HG03066 (cell line): ENCODE data around the gene GOPC.

Source experiments
- ATAC-seq: cut with Tn5 transposase; IDR thresholded peaks from one replicate; pipeline ENCODE4 v1.9.1; 2021; ENCODE audit warnings: low read depth; ENCODE audit not compliant: unreplicated experiment

GOPC gene

DNA sequence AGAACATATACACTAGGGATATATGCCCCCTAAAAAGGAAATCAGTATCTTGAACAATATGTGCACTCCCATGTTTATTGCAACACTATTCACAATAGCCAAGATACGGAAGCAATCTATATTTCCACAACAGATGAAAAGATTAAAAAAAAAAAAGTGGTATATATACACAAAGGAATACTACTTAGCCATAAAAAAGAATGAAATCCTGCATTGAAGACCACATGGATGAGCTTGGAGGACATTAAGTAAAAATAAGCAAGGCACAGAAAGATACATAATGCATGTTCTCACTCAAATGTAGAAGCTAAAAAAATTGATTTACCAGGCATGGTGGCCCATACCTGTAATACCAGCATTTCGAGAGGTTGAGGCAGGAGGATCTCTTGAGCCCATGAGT is 4.6 kb downstream of the GOPC start:
- no peak for ATAC-seq

DNA sequence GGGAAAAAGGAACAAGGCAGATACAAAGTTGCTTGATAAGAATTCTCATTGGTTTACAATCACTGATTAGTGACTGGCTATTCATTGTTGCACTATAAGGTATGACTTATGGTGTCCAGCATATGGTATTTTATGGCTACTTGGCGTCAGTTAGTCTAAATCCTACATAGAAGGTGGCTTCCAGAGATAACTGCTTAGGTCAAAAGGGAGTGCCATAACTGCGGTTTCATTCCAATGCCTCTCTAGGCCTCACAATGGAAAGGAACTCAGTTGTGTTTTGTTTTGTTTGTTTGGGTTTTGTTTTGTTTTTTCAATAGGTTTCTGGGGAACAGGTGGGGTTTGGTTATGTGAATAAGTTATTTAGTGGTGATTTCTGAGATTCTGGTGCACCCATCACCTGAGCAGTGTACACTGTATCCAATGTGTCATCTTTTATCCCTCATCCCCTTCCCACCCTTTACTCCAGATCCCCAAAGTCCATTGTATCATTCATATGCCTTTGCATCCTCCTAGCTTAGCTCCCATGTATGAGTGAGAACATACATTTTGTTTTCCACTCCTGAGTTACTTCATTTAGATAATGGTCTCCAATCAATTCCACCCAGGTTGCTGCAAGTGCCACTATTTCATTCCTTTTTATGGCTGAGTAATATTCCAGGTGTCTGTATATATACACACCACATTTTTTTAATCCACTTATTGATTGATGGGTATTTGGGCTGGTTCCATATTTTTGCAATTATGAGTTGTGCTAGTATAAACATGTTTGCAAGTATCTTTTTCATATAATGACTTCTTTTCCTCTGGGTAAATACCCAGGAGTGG is 7.0 kb downstream of the GOPC start:
- ATAC-seq: no peak

- ATAC-seq: no peak
These were observed 9.1 kb downstream of the GOPC start for GRCh38 chr6:117592983-117593759.

DNA sequence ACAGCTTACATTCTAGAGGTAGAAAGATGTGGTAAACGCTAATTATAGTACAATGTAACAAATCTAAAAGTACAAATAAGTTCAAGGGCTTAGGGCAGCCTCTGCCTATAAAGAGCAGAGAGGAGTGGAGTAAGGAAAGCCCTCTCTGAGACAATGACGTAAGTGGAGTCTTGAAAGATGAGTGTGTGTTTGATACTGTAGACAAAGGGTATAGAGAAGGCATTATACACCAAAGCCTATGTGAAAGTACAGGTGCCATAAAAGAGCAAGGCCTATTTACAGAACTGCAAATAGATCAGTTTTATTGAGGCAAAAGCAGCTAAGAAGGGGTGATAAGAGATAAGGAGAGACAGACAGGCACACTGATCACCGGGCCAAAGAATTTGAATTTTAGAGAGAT is 10.9 kb downstream of the GOPC start:
- no peak for ATAC-seq

DNA sequence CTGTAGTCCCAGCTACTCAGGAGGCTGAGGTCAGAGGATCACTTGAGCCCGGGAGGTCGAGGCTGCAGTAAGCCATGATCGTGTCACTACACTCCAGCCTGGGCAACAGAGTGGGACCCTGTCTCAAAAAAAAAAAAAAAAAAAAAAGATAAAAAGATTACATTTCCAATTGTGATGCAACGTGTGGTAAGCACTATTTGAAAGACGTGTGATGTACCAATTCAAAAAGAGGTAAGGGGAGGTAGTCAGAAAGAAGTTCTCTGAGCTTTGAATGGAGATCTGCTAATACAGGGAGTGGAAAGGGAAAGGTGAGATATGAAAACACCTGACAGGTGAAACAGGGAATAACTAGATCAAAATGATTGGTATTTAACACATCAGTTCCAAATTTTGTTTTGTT is 11.9 kb downstream of the GOPC start:
- no peak for ATAC-seq

DNA sequence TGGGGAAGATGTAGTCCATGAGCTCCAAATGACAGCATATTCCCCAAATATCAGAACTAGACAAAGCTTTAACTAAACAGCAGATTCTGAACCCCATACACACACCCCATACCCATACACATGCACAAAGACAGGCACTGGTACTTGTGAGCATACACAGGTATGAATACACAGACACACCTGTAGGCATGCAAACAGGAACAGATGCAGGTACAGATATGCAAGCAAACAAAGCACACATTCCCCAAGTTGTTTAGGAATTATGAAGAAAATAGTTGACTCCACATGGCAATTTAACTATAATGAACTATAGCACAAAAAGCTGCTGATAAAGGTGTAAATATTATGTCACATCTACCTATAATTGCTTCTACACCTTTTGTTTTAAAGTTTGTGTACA is 16.7 kb downstream of the GOPC start:
- no peak for ATAC-seq

- ATAC-seq: no peak
These were observed 28.1 kb downstream of the GOPC start for GRCh38 chr6:117574198-117574597.

- no peak for ATAC-seq
These were observed 29.2 kb downstream of the GOPC start for GRCh38 chr6:117573006-117573680.

GRCh38 chr6:117568831-117569410 is 33.4 kb downstream of the GOPC start:
- no peak for ATAC-seq

- ATAC-seq: no peak
These were observed 34.1 kb downstream of the GOPC start for GRCh38 chr6:117568247-117568646.

- ATAC-seq: no peak
These were observed 37.6 kb downstream of the GOPC start for GRCh38 chr6:117564681-117565080.

DNA sequence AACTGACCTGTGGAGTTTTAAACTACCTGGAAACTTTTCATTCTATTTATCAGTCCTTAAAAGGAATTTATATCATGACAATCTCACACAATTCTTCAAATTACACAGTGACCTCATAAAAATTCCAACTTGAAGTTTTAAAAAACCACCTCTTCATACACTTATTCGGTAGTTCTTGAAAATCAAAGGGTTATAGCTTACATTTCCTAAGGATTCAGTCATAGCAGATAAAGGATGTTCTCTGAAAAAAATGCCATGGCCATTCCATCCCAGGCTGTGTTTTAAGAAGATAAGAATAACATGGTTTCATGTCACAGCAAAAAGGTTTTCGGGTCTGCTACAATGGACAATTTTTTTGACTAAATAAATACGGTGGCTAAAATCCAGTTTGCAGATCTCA is 41.2 kb downstream of the GOPC start:
- no peak for ATAC-seq

DNA sequence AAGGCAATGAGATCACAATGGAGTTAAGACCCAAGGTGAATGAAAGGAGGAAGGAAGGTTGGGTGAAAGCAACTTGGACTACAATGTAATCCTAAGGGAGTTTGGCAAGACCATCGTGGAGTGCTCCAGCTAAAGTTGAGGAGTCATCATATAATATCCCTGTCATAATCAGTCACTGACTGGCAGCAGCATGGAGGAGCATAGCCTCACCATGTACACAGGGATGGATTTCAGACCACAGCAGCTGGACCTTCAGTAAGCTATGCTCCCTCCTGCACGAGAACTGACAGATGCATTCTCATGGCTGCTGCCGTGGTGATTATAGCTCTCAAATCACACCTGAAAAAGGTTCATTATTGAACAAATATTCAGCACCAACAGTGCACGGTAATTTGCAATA is 43.0 kb downstream of the GOPC start:
- ATAC-seq: no peak

DNA sequence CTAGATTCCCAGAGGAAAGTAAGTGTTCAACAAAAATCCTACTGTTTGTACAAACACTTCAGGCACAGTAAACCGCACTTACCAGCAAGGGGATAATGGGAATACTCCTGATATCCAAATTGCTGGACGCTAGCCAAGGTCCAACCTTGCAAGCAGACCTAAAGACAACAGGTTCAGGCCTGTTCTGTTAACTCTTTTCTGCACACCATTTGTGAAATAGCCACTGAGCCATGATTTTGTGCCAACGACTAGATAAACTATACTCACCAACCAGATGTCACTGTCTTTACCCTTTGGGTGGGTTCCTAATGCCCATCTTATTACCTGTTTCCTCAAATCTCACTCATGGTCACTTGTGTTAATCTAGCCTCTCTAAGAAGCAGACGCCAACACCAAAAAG is 43.5 kb downstream of the GOPC start:
- no peak for ATAC-seq

GRCh38 chr6:117557951-117558350 is 44.4 kb downstream of the GOPC start:
- no peak for ATAC-seq

DNA sequence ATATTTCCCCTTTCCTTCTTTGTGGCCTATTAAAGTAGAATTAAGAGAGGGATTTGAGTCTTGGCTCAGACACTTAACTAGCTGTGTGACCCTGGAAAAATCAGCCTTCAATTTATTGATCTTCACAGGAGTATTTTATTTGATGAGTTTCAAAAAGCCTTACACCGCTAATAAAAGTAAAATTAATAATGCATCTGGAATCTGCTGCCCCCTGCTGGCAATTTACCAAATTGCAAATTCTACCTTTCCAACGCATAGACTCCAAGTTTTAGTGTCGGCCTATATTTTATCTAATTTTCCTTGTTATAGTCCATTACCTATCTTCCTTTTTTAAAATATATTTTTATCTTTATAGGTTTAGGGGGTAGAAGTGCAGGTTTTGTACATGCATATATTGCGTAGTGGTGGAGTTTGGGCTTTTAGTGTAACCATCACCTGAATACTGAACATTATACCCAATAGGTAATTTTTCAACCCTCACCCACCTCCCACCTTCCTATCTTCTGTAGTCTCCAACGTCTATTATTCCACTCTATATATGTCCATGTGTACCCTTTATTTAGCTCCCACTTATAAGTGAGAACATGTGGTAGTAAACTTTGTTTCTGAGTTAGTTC is 46.3 kb downstream of the GOPC start:
- no peak for ATAC-seq

GRCh38 chr6:117555262-117555849 is 47.0 kb downstream of the GOPC start:
- ATAC-seq: no peak

DNA sequence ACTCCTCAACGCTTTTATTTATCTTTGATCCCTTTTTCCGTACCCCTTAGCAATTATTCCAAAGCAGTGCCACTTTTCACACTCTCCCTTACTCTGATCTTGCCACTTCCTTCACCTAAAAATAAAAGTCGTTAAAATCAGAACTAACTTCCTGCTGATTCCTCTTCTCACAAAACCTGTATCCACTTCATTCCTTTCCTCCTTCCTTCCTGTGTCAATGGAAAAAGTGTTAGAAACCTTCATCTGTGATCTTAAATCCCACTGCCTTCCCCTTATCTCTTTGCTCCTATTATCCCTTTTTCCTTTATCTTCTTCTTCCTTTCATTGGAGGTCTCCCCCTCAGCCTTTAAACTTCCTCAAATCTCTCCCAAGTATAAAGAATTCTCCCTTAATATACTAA is 49.2 kb downstream of the GOPC start:
- no peak for ATAC-seq

DNA sequence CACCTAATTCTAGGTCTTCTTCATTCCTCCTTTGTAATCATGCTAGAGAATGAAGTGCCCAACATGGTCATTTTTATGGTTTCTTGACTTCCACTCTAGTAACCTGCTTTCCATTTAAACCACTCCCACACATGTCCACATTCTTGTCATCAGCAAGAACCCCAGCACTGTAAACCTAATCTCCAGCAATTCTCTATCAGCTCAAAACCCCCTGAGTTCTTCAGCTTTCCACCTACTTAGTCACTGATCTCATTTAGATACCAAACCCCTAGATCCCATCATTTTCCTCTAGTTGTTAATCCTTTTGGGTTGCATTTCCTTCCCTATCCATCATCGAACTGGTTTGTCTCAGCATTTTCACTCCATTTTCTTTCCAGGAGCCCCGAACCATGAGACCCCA is 49.7 kb downstream of the GOPC start:
- ATAC-seq: no peak

DNA sequence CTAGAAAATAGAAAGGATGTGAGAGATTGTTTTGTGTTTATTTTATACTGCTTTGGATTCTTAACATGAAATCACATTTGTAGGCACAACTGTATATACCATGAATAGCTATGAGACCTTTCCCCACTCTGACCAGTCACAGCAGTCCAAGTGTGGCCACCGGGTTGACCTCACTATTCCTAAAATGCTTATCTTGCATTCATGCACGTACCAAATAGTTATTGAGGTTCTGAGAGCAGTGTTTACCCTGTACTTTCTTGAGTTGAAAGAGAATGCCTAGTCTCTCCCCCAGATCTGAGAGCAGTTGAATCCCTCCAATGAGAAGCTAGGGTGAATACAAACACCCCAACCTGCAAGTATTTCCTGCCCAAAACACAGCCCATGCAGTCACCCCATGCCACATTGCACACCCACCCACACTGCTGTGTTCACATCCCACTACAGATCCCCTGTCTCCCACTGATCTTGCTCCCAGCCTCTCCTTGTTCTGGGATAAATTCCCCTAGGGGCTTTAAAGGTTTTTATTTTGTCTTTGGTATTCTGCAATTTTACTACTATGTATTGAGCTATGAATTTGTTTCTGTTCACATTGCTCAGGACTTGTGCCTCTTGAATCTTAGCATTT is 51.6 kb downstream of the GOPC start:
- no peak for ATAC-seq
